ENCODE data around the gene PREX1. TPM values are rescaled to one million over a fixed set of nuclear protein-coding genes. Genes with fewer than 3 reads are reported as not detected.

The PREX1 gene
- total and polyA plus RNA-seq, 4 donors, result 29.5 to 121 (median 69.3) TPM

- no peak for DNase-seq
- no peak for TF ChIP-seq CTCF (IDR thresholded peaks at IDR 0.05; ENCODE audit: control extremely low read depth, extremely low read depth)
- Histone ChIP-seq H3K9me3 (ENCODE audit: control insufficient read depth in 4 of 4, insufficient read depth in 3 of 4, low read length in 3 of 4) (peaks cover 0 to 2% (median 0%) of the 10 kb centered on the region in 4 donors), H3K4me3 (no peak overlapping the region), H3K36me3 (ENCODE audit: control insufficient read depth in 4 of 4, insufficient read depth in 4 of 4, low read length in 4 of 4) (no peaks in the 10 kb centered on the region), H3K4me1 (ENCODE audit: control insufficient read depth in 5 of 5, insufficient read depth in 5 of 5, low read length in 5 of 5) (no peaks in the 10 kb centered on the region), H3K27me3 (ENCODE audit: control insufficient read depth in 3 of 3, insufficient read depth in 3 of 3, low read length in 2 of 3) (peaks cover 0 to 44% (median 9%) of the 10 kb centered on the region in 3 donors), H3K27ac (ENCODE audit: low read depth in 1 of 2, low read length in 1 of 2) (no peak overlapping the region), H3K9ac (ENCODE audit: insufficient read depth in 1 of 2, low read length in 2 of 2) (no peak overlapping the region)
- no peak for ATAC-seq (ENCODE audit: insufficient read depth, low FRiP score)
Measured at GRCh38 chr20:48852609-48853008, 24.8 kb upstream of the PREX1 start.

- 90 to 91% methylated on average over 6 of the region's 6 CpGs for WGBS, 2 donors
- Histone ChIP-seq H3K9me3 (ENCODE audit: control insufficient read depth in 4 of 4, insufficient read depth in 3 of 4, low read length in 3 of 4) (peaks cover 0 to 2% (median 0%) of the 10 kb centered on the region in 4 donors), H3K9ac (ENCODE audit: insufficient read depth in 1 of 2, low read length in 2 of 2) (no peak overlapping the region)
Measured at GRCh38 chr20:48851579-48851978, 23.8 kb upstream of the PREX1 start.

GRCh38 chr20:48850977-48851299 is 23.1 kb upstream of the PREX1 start:
- ATAC-seq (ENCODE audit: insufficient read depth, low FRiP score) (no peak), DNase-seq (no peak)
- 85 to 94% methylated on average over 6 of the region's 6 CpGs for WGBS, 2 donors
- Histone ChIP-seq H3K27ac (ENCODE audit: low read depth in 1 of 2, low read length in 1 of 2) (no peak overlapping the region), H3K27me3 (ENCODE audit: control insufficient read depth in 3 of 3, insufficient read depth in 3 of 3, low read length in 2 of 3) (peaks cover 0 to 52% (median 9%) of the 10 kb centered on the region in 3 donors), H3K36me3 (ENCODE audit: control insufficient read depth in 4 of 4, insufficient read depth in 4 of 4, low read length in 4 of 4) (no peaks in the 10 kb centered on the region), H3K4me1 (ENCODE audit: control insufficient read depth in 5 of 5, insufficient read depth in 5 of 5, low read length in 5 of 5) (peaks cover 0 to 3% (median 0%) of the 10 kb centered on the region in 5 donors), H3K9ac (ENCODE audit: insufficient read depth in 1 of 2, low read length in 2 of 2) (no peak overlapping the region), H3K9me3 (ENCODE audit: control insufficient read depth in 4 of 4, insufficient read depth in 3 of 4, low read length in 3 of 4) (peaks cover 0 to 2% (median 0%) of the 10 kb centered on the region in 4 donors), H3K4me3 (no peak overlapping the region)
- TF ChIP-seq CTCF (IDR thresholded peaks at IDR 0.05; ENCODE audit: control extremely low read depth, extremely low read depth), result no peak

More at GRCh38 chr20:48851579-48851978, 23.8 kb upstream of the PREX1 start:
- DNase-seq (no peak), ATAC-seq (ENCODE audit: insufficient read depth, low FRiP score) (no peak)
- Histone ChIP-seq H3K4me1 (ENCODE audit: control insufficient read depth in 5 of 5, insufficient read depth in 5 of 5, low read length in 5 of 5) (peaks cover 0 to 2% (median 0%) of the 10 kb centered on the region in 5 donors), H3K27me3 (ENCODE audit: control insufficient read depth in 3 of 3, insufficient read depth in 3 of 3, low read length in 2 of 3) (peaks cover 0 to 52% (median 9%) of the 10 kb centered on the region in 3 donors), H3K36me3 (ENCODE audit: control insufficient read depth in 4 of 4, insufficient read depth in 4 of 4, low read length in 4 of 4) (no peaks in the 10 kb centered on the region), H3K27ac (ENCODE audit: low read depth in 1 of 2, low read length in 1 of 2) (no peak overlapping the region), H3K4me3 (no peak overlapping the region)
- TF ChIP-seq CTCF (IDR thresholded peaks at IDR 0.05; ENCODE audit: control extremely low read depth, extremely low read depth), result no peak

Measured in lung (tissue), 12 donors.